Heart left ventricle (tissue), 16 donors: ENCODE results near the gene DCAF4. TPM values are rescaled to one million over a fixed set of nuclear protein-coding genes. Genes with fewer than 3 reads are reported as not detected.

Source experiments
- ATAC-seq, 4 donors: fragments of 200-7000 bp; cut with Tn5 transposase; one replicate each; pipeline ENCODE4 v1.9.1; 2020 to 2022; ENCODE audit warnings: moderate library complexity in 4 of 4, mild to moderate bottlenecking in 3 of 4, moderate number of reproducible peaks in 1 of 4
- DNase-seq, 5 donors: peaks; one replicate each; pipeline ENCODE4 v3.0.0-alpha.2; 2020
- H3K27ac ChIP-seq, 12 donors: fragments of 200-600 bp; sonication (generic) in 4 of 12; one replicate each; pipeline versions ENCODE4 v1.5.0 to v1.8.0; 2016 to 2022; ENCODE audit warnings: mild to moderate bottlenecking in 2 of 12
- H3K27me3 ChIP-seq, 9 donors: fragments of 200-600 bp; sonication (generic) in 2 of 9; one replicate each; pipeline versions ENCODE4 v1.5.1 to v1.8.0; 2016 to 2022; ENCODE audit warnings: mild to moderate bottlenecking in 3 of 9
- H3K36me3 ChIP-seq, 9 donors: fragments of 200-600 bp; sonication (generic) in 2 of 9; one replicate each; pipeline versions ENCODE4 v1.5.0 to v1.8.0; 2018 to 2022; ENCODE audit warnings: mild to moderate bottlenecking in 2 of 9
- H3K4me1 ChIP-seq, 12 donors: fragments of 200-600 bp; sonication (generic) in 4 of 12; one replicate each; pipeline versions ENCODE4 v1.5.0 to v1.8.0; 2016 to 2022; ENCODE audit warnings: mild to moderate bottlenecking in 3 of 12
- H3K4me3 ChIP-seq, 12 donors: fragments of 200-600 bp; sonication (generic) in 4 of 12; one replicate each; pipeline versions ENCODE4 v1.5.0 to v1.8.0; 2017 to 2022; ENCODE audit warnings: mild to moderate bottlenecking in 9 of 12, moderate library complexity in 4 of 12
- H3K9me3 ChIP-seq, 12 donors: fragments of 200-600 bp; sonication (generic) in 4 of 12; one replicate each; pipeline versions ENCODE4 v1.5.0 to v1.8.0; 2016 to 2022; ENCODE audit warnings: mild to moderate bottlenecking in 1 of 12
- CTCF ChIP-seq, 12 donors: fragments of 200-600 bp; sonication (generic) in 4 of 12; IDR thresholded peaks; one replicate each; pipeline versions ENCODE4 v1.5.0 to v1.8.0; 2018 to 2022; ENCODE audit warnings: antibody characterized with exemption in 12 of 12, mild to moderate bottlenecking in 5 of 12
- POLR2A ChIP-seq, 2 donors: fragments of 450-650 bp; IDR thresholded peaks; one replicate each; pipeline ENCODE4 v1.6.1; 2017; ENCODE audit warnings: antibody characterized with exemption in 2 of 2, mild to moderate bottlenecking in 2 of 2, moderate library complexity in 2 of 2
- WGBS, 4 donors: extraction: QIAGEN DNeasy Blood & Tissue Kit in 2 of 4; methylation state at CpG; one replicate each; pipeline versions ENCODE4 v1.1.5 to v1.1.7; 2013 to 2018; 5-methylcytosine and 5-hydroxymethylcytosine counted together
- intact Hi-C, 10 donors: fragments of 100-400 bp; cut with DNase I; formaldehyde crosslinking; loops; one replicate each; pipeline versions ENCODE4 v1.11.1 to v1.14.2; 2022
- polyA plus RNA-seq, 2 donors: library from polyadenylated mRNA; stranded (reverse); fragments of 200-250 nt; gene quantifications; one replicate each; pipeline ENCODE4 v1.2.3, GENCODE V29; 2013
- total RNA-seq, 9 donors: library from RNA; depleted of rRNA in 2 of 9; stranded (reverse); fragments of >200 nt in 2 of 9; fragmentation: NEBNext Ultra II Directional in 3 of 9; extraction: Animal tissue kit (Norgen Biotek cat#: 25700) in 3 of 9; gene quantifications; one replicate each; pipeline versions ENCODE4 v1.1.0 to v1.2.4, GENCODE V29; 2016 to 2023
- donor health status: ischemic (EF 13 %, LVEDD 7.1; RV severe dilation, severe dysfunction).
- donor health status: healthy with polysubstance abuse.
- donor health status: DM: no; HTN: yes; CAD: no.
- donor health status: DM: no; HTN: no; CAD: no.
- donor health status: ischemic (EF 25% LVEDD 6.9; RV normal size, moderate dysfunction).
- donor health status: ischemic (EF 25% LVEDD 5.7; RV mildly dilated, moderate dysfunction).
- donor health status: healthy.
- donor health status: DM: yes; HTN: yes; CAD: no.
- donor health status: ischemic (EF 35%, LVEDD 5.7; RV mildly dilated, moderate dysfunction).
- donor health status: nonischemic (EF 11% LVEDD 7.7; RV severe dilation, severe dysfunction).
- donor health status: DM: yes; HTN: yes; CAD: no.
- donor health status: PGD.
- donor health status: ischemic (EF 29% LVEDD 5.4; RV normal size, mild dysfunction).
- donor health status: nonischemic (EF 23%, LVEDD 6.1; RV moderate dilation, normal function).

The DCAF4 gene
- total and polyA plus RNA-seq, 11 donors = 2.4 to 13.1 (median 8.6) TPM

DNA sequence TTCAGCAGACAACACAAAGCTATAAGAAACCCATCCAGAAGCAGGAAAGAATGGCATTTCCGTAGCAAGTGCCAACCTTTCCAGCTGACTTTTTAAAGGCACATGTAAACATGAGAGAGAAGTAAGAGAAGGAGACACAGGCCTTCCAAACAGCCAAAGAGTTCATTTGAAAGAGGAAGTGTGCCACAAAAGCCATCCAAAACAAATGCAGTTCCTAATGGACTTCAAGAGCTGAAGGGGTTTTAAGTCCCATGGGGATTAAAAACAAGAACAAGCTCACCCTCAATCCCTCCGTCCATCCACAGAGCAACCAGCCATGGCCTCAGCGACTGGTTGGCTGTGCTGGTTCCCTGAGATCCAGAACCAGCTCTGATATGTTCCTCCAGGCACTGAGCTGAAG is 27.8 kb upstream of the DCAF4 start:
- Histone ChIP-seq H3K9me3 (no peaks in the 10 kb centered on the region), H3K4me1 (peaks cover 0 to 21% (median 11%) of the 10 kb centered on the region in 12 donors), H3K4me3 (no peak overlapping the region), H3K27me3 (peaks cover 0 to 21% (median 0%) of the 10 kb centered on the region in 9 donors), H3K36me3 (no peaks in the 10 kb centered on the region), H3K27ac (no peak overlapping the region)
- WGBS, 4 donors = 53 to 67% (median 62%) methylated on average over 3 of the region's 3 CpGs
- no peak for ATAC-seq
- intact Hi-C loops = loop anchor here in 5 of 10 donors (10.0 kb wide), 2 partner anchors 184 to 284 kb away; no protein-coding TSS in a partner anchor
- TF ChIP-seq CTCF (IDR thresholded peaks at IDR 0.05) (no peak), POLR2A (IDR thresholded peaks at IDR 0.05) (no peak)
- DNase-seq = no peak

DNA sequence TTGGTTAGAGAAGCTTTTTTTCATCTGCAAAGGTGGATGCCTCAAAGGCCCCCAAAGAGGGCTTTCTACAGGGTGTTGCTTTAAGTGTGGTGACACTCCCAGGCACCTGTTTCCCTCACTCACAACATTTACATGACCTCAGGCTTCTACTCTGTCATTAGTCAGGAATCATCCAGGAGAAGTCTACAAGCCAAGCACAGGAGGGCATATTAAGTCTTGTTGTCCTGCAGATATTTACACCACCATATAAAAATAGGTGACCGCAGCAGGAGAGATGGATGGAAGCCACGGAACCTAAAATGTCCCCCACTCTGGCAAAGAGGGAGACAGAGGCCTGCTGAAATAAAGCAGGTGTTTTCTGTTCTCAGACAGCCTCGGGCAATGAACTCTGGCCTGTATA is 24.9 kb upstream of the DCAF4 start:
- no peak for TF ChIP-seq CTCF (IDR thresholded peaks at IDR 0.05)
- no peak for TF ChIP-seq POLR2A (IDR thresholded peaks at IDR 0.05)
- intact Hi-C loops = loop anchor here in 1 of 10 donors (10.0 kb wide), 1 partner anchor 287 kb away; no protein-coding TSS in a partner anchor
- H3K9me3 ChIP-seq = no peaks in the 10 kb centered on the region
- DNase-seq = no peak
- no peak overlapping the region for H3K4me3 ChIP-seq
- peaks cover 0 to 14% (median 0%) of the 10 kb centered on the region in 12 donors for H3K4me1 ChIP-seq
- no peaks in the 10 kb centered on the region for H3K36me3 ChIP-seq
- H3K27ac ChIP-seq = peak overlapping the region in 2 of 12 donors; percentile 9 to 22
- 50 to 64% (median 59%) methylated on average over 3 of the region's 3 CpGs for WGBS, 4 donors
- peaks cover 0 to 4% (median 0%) of the 10 kb centered on the region in 9 donors for H3K27me3 ChIP-seq
- ATAC-seq = no peak

DNA sequence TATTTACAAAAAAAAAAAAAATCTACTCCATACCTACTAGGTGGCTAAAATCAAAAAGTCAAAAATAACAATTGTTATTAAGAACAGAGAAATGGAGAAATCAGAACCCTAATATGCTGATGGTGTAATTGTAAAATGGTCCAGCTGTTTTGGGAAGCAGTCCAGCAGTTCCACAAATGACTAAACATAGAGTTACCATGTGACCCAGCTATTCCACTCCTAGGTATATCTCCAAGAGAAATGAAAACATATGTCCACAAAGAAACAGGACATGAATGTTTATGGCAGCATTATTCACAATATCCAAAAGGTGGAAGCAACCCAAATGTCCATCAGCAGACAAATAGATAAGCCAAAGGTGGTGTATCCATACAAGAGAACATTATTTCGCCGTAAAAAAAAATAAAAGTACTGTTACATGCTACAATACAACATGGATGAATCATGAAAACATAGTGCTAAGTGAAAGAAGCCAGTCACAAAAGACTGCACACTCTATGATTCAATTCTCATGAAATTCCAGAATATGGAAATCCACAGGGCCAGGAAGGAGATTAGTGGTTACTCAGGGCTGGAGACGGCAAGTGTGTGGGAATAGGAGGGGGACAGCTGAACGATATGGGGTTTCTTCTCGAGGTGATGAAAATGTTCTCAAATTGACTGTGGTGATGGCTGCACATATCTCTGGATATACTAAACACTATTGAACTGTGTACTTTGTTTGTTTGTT is 23.3 kb upstream of the DCAF4 start:
- Histone ChIP-seq H3K4me1 (peaks cover 0 to 26% (median 8%) of the 10 kb centered on the region in 12 donors), H3K9me3 (no peaks in the 10 kb centered on the region), H3K36me3 (no peaks in the 10 kb centered on the region), H3K4me3 (no peak overlapping the region), H3K27me3 (no peaks in the 10 kb centered on the region), H3K27ac (no peak overlapping the region)
- TF ChIP-seq POLR2A (IDR thresholded peaks at IDR 0.05) (no peak), CTCF (IDR thresholded peaks at IDR 0.05) (no peak)
- ATAC-seq = no peak
- WGBS, 4 donors = 89 to 95% (median 91%) methylated on average over 5 of the region's 5 CpGs
- intact Hi-C loops = loop anchor here in 1 of 10 donors (10.0 kb wide), 1 partner anchor 288 kb away; no protein-coding TSS in a partner anchor
- no peak for DNase-seq

- TF ChIP-seq CTCF (IDR thresholded peaks at IDR 0.05) (no peak), POLR2A (IDR thresholded peaks at IDR 0.05) (no peak)
- 39 to 95% (median 52%) methylated on average over 1 of the region's 1 CpG for WGBS, 4 donors
- Histone ChIP-seq H3K27ac (no peak overlapping the region), H3K4me1 (peaks cover 0 to 27% (median 10%) of the 10 kb centered on the region in 12 donors), H3K27me3 (no peaks in the 10 kb centered on the region), H3K36me3 (no peaks in the 10 kb centered on the region), H3K9me3 (no peaks in the 10 kb centered on the region), H3K4me3 (no peak overlapping the region)
- intact Hi-C loops = loop anchor here in 9 of 10 donors (2.0 to 10.0 kb wide), 3 partner anchors 289 to 387 kb away; no protein-coding TSS in a partner anchor
- no peak for ATAC-seq
- DNase-seq = no peak
These were observed 22.5 kb upstream of the DCAF4 start for GRCh38 chr14:72903716-72904115.
